Measurements from ENCODE around the gene CRISPLD2. TPM values are rescaled to one million over a fixed set of nuclear protein-coding genes. Genes with fewer than 3 reads are reported as not detected.

Gene CRISPLD2
- total and polyA plus RNA-seq, 10 of the 15 experiments (the other 5 are each of a cell fraction or from before 2014, with no cell fraction given): 0.03 to 0.30 (median 0.08) TPM; not detected in 5

DNA sequence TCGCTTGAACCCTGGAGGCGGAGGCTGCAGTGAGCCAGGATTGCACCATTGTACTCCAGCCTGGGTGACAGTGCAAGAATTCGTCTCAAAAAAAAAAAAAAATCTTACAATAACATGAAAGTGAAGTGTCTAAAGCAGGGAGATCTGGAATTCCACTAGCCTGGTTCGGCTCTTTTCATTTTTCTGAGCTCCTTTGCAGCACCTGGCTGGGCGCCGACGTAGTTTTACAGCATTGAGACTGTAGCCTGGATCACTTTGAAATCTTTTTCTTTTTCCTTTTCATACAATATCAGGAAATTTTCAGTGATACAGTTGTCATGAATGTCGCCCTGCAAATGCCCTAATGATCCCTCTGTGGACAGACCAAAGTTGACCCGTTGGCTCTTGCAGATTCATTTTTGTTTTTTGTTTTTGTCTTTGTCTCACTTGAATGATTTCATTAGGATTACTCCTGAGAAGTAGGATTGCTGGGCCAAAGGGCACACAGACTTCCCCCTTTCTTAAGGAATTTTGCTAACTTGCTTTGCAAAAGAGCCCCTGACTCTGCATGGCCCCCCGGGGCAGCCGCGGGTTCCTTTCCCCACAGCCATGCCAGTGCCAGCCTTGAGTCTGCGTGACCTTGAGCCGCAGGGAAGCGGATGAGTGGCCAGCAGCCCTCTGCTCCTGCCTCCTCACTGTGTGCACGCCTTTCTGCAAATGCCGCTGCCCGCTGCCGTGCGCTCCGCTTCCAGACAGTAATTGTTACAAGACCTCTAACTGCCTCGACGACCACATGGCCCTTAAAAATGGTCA lies 28.0 kb downstream of the CRISPLD2 start (continued):
- TF ChIP-seq BCL3 (IDR thresholded peaks at IDR 0.05; ENCODE audit: borderline replicate concordance, insufficient read depth, low read depth, low read length, poor library complexity, severe bottlenecking): no peak
- TF ChIP-seq BRCA1 (IDR thresholded peaks at IDR 0.05; ENCODE audit: low read depth, low read length): no peak
- no peak for TF ChIP-seq MYC (IDR thresholded peaks at IDR 0.05; ENCODE audit: insufficient read depth, insufficient read length, insufficient replicate concordance, low read length, severe bottlenecking)
- no peak for TF ChIP-seq ELK1 (IDR thresholded peaks at IDR 0.05; ENCODE audit: low read depth, low read length)
- no peak for TF ChIP-seq RCOR1 (conservative IDR thresholded peaks at IDR 0.05; ENCODE audit: low read depth, low read length)
- no peak for TF ChIP-seq KAT2A (conservative IDR thresholded peaks at IDR 0.05; ENCODE audit: control insufficient read depth, low read depth, low read length)

GRCh38 chr16:84848986-84849634 lies 29.3 kb downstream of the CRISPLD2 start:
- Histone ChIP-seq H3K4me3 (no peak overlapping the region), H3K27me3 (replicated peaks in 1 of 2; ENCODE audit: control insufficient read depth in 2 of 2, insufficient read depth in 2 of 2, low read length in 1 of 2) (no peaks in the 10 kb centered on the region; a peak in 3 of 4 replicates), H4K20me1 (ENCODE audit: control insufficient read depth, insufficient read depth) (no peaks in the 10 kb centered on the region), H2AFZ (ENCODE audit: control insufficient read depth, low read depth, low read length) (no peak overlapping the region), H3K4me2 (ENCODE audit: control insufficient read depth, insufficient read depth) (no peak overlapping the region), H3K36me3 (ENCODE audit: control insufficient read depth in 2 of 2, insufficient read depth in 2 of 2, low read length in 1 of 2) (no peaks in the 10 kb centered on the region), H3K27ac (ENCODE audit: control insufficient read depth, insufficient read depth) (no peak overlapping the region), H3K9me3 (replicated peaks; ENCODE audit: control insufficient read depth, insufficient read depth, low read length) (no peaks in the 10 kb centered on the region), H3K79me2 (ENCODE audit: control insufficient read depth, insufficient read depth, low read length) (no peaks in the 10 kb centered on the region), H3K9ac (ENCODE audit: control insufficient read depth, insufficient read depth, low read length) (no peak overlapping the region), H3K4me1 (ENCODE audit: control insufficient read depth, insufficient read depth, low read length) (no peaks in the 10 kb centered on the region)
- ChIA-PET SMC1A (ENCODE audit: uncharacterized antibody, unreplicated experiment) (no interaction called here), POLR2A (interaction anchor here (0.6 kb wide), 1 partner anchor 1736 kb away, joined by 4 read pairs; no protein-coding TSS in a partner anchor), CTCF (no interaction called here), RAD21 (ENCODE audit: unreplicated experiment) (interaction anchor here (1.1 kb wide), 1 partner anchor 77 kb away, joined by 3 read pairs; no protein-coding TSS in a partner anchor)
- intact Hi-C loops (cut with micrococcal nuclease; ENCODE audit: unreplicated experiment) (no loop called here), in situ Hi-C loops (cut with MboI) (no loop called here)
- BruUV-seq (replicated peaks): no TSS peak
- 59% methylated on average over 21 of the region's 22 CpGs for WGBS (ENCODE audit: insufficient coverage, insufficient replicate concordance, low lambda C conversion rate, missing lambda C conversion rate)
- TF ChIP-seq PAX8 (IDR thresholded peaks at IDR 0.05) (no peak), ZNF384 (IDR thresholded peaks at IDR 0.05; ENCODE audit: borderline replicate concordance, low read depth, low read length) (no peak), ETV6 (conservative IDR thresholded peaks at IDR 0.05 in 1 of 2, IDR thresholded peaks at IDR 0.05 in 1 of 2; ENCODE audit: borderline replicate concordance in 1 of 2, low read depth in 1 of 2) (no peak), YBX1 (IDR thresholded peaks at IDR 0.05) (no peak), POLR2AphosphoS2 (IDR thresholded peaks at IDR 0.05; ENCODE audit: low read depth, low read length) (no peak), SMARCA5 (IDR thresholded peaks at IDR 0.05) (no peak), SUPT20H (IDR thresholded peaks at IDR 0.05; ENCODE audit: borderline replicate concordance, control insufficient read depth, low read depth, low read length) (no peak), WRNIP1 (IDR thresholded peaks at IDR 0.05; ENCODE audit: borderline replicate concordance, low read depth, low read length) (no peak), SUZ12 (IDR thresholded peaks at IDR 0.05; ENCODE audit: unreplicated experiment) (no peak)
- TF ChIP-seq, protein P1, sequence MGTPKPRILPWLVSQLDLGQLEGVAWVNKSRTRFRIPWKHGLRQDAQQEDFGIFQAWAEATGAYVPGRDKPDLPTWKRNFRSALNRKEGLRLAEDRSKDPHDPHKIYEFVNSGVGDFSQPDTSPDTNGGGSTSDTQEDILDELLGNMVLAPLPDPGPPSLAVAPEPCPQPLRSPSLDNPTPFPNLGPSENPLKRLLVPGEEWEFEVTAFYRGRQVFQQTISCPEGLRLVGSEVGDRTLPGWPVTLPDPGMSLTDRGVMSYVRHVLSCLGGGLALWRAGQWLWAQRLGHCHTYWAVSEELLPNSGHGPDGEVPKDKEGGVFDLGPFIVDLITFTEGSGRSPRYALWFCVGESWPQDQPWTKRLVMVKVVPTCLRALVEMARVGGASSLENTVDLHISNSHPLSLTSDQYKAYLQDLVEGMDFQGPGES (IDR thresholded peaks at IDR 0.05): no peak
- ATAC-seq (no peak), DNase-seq (ENCODE audit: low read depth, low spot score) (no peak), FAIRE-seq (no peak)

All from GM12878 (cell line).